HG03280 (cell line): ENCODE results near the gene ACP7.
"Not testable (repeated sequence)": the region's sequence is repeated elsewhere in the genome, so short reads cannot be mapped to it uniquely, and the experiment has no call there.

ENCODE experiments used
- ATAC-seq: cut with Tn5 transposase; IDR thresholded peaks from one replicate; pipeline ENCODE4 v1.9.1; 2021; ENCODE audit warnings: mild to moderate bottlenecking, moderate library complexity; ENCODE audit not compliant: unreplicated experiment

ACP7 gene

DNA sequence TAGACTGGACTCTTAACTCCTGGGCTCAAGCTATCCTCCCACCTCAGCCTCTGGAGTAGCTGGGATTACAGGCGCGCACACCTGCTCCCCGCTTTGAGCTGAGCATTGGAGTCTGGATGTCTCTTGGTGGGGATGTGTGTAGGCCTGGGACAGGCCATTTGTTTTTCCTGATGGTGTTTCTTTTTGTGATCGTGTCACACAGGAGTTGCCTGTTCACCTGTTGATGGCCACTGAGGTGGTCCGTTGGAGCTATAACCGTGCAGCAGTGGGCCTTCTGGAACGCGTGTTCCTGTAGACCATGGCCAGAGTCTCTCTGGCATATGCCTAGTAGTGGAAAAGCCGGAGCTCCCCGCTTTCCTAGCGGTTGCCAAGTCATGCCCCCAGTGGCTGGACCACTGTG, 44.9 kb downstream of the ACP7 start:
- ATAC-seq = no peak

DNA sequence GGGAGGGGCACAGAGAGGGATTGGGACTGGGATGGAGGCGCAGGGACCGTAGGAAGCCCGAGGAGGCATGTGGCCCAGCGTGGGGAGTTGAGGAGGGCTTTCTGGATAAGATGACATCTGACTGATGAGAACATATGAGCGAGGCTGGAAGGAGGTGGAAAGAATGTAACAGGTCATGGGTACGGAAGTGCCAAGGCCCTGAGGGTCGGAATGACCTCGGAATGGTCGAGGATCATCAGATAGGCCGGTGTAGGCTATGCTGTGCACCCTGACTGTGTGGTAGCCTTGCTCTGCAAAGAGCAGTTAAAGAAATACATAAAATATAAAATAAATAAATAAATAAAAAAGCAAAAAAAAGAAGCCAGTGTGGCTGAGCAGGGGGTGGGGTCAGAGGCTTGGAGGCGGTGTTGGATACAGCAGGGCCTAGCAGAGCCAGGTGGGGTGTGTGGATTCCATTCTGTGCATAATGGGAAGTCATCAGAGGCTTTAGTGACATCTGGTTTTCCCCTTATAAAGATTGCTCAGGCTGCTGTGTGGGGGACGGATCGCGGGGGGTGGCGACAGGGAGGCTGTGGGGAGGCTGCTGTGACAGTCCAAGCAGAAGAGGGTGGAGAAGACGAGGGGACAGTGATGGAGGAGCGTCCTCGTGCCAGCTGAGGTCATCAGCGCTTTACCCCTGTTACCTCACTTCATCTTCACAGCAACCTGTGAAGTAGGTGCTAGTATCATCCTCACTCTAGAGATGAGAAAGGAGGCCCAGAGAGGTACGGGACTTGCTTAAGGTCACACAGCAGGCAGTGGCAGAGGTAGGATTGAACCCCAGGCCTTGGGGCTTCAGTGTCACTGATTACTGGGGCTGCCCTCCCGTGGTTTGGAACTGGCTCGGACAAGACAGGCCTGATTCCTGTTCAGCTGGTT, 46.4 kb downstream of the ACP7 start:
- no peak for ATAC-seq

DNA sequence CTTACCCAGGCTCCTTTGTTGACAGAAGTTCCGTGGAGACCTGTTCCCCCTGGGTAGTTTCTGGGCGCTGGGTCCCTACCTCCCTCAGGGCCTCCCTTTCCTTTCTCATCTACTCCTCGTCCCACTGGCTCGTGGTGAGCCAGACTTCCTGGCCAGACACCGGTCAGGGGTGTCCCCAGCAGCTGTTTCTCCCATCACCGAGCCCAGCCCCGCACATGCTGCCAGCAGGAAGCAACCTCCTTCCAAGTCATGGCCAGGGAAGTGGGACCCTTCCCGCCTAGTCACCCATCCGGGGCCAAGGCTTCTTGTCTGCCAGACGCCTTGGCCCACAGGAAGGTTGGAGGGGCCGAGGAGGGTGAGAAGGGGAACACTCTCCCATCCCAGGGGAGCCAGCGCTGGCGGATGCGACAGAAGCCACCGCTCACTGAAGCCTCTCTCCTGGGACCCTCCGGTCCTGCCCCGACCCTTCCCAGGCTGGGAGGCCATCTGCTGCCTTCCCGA, 47.1 kb downstream of the ACP7 start:
- ATAC-seq = no peak

DNA sequence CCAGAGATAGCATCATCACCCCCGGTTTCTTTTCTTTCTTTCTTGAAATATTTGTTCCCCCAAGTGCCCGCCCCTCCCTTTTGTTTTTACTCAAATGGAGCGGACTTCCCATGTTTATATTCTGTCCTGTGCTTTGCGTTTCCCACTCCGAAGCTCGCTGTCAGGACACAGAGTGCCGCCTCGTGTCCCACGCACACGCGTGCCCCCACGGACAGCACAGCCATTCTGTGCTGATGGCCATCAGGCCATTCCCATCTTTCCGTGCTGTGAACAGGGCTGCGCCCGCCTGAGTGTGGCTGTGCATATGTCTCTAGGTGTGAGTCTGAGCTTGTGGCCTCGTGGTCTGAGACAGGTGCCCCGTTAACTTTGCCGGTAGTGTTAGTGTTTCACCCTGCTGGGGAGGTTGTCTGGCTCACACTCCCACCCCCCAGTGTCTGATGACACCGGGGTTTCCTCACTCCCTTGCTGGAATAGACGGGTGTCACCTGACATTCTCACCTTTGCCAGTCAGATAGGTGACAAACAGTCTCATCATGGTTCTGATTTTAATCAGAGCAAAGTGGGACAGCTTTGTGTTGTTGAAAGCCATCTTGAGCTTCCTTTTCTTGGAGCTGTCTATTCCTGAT, 48.3 kb downstream of the ACP7 start:
- no peak for ATAC-seq

GRCh38 chr19:39133431-39134270, 49.5 kb downstream of the ACP7 start:
- no peak for ATAC-seq

DNA sequence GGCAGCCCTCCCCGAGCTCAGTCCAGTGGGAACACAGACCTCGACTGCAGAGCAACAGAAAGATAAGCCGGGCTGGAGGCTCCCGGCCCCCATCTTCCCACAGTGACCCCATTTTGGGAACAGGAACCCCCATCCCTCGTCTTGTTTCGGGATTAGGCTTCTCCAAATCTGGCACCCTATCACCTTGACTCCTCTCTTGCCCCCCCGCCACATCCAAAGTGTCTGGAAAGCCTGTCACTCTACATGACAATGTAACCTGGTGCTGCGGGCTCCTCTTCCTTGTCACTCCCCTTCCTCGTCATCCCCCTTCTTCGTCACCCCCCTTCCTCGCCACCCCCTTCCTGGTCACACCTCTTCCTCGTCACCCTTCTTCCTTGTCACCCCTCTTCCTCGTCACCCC, 51.5 kb downstream of the ACP7 start:
- ATAC-seq = no peak

GRCh38 chr19:39136225-39136940, 52.2 kb downstream of the ACP7 start:
- ATAC-seq = no peak

- no peak for ATAC-seq
These were observed 53.0 kb downstream of the ACP7 start for GRCh38 chr19:39137131-39137530.

GRCh38 chr19:39138221-39139211, 54.3 kb downstream of the ACP7 start:
- no peak for ATAC-seq

- no peak for ATAC-seq
These were observed 55.2 kb downstream of the ACP7 start for GRCh38 chr19:39139305-39139874.

- no peak for ATAC-seq
These were observed 55.8 kb downstream of the ACP7 start for GRCh38 chr19:39139971-39140453.

DNA sequence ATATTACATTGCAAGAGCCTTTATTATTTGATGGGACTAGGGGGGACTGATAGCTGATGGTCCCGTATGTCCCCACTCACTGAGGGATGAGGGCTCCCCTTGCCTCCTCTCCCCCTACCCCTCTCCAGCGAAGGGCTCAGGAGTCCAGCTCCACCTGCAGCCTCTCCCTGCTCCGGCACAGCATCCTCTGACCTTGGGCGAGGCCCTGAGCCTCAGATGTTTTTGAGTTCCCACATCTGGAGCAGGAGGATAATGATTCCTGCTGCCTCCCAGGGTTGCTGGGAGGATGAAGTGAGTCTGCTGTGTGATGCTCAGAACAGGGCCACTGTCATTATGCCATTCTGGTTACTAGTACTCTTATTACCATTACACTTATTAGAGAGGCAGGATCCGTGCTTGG, 56.4 kb downstream of the ACP7 start:
- no peak for ATAC-seq

DNA sequence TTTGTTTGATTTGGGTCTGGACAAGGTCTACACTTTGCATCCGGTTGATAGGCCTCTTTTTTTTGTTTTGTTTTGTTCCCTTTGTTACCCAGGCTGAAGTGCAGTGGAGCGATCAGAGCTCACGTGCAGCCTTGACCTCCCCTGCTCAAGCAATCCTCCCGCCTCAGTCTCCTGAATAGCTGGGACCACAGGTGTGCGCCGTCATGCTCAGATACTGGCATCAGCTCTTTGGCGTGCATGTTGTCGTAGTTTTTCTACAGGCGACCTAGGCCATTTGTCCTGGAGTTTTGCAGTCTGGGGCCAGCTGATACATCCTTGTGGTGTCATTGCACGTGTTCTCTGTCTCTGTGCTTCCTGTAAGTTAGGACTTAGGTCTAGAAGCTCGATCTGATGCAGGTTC, 57.8 kb downstream of the ACP7 start:
- ATAC-seq = no peak

DNA sequence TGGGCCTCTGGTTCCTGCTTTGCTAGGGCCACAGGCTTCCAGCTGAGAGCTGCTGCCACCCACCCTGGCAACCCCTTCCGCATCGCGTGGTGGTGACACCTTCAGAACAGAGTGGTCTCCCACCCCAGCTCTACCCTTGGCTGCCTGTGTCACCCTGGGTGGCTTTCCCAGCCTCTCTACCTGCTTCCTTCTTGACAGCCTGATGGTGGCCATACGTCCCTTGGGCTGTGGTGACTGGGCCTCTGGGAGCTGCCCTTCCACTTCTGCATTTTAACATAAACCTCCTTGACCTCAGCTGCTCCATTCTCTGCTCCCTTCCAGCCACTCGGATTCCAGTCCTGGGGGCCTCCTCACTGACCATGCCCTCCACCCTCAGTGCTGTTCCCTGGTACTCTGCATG, 58.5 kb downstream of the ACP7 start:
- ATAC-seq = no peak

DNA sequence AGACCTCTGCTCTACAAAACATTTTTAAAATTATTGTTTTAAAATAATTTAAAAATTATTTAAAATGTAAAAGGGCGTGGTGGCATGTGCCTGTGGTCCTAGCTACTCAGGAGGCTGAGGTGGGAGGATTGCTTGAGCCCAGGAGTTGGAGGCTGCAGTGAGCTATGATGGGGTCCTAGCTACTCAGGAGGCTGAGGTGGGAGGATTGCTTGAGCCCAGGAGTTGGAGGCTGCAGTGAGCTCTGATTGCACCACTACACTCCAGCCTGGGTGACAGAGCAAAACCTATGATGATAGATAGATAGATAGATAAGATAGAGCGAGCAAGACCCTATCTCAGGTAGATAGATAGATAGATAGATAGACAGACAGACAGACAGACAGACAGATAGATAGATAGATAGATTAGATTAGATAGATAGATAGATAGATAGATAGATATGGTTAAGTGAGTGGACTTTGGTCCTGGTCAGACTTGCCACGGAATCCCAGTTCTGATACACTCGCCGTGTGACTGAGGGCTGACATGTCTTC, 59.7 kb downstream of the ACP7 start:
- ATAC-seq = not testable (repeated sequence)

DNA sequence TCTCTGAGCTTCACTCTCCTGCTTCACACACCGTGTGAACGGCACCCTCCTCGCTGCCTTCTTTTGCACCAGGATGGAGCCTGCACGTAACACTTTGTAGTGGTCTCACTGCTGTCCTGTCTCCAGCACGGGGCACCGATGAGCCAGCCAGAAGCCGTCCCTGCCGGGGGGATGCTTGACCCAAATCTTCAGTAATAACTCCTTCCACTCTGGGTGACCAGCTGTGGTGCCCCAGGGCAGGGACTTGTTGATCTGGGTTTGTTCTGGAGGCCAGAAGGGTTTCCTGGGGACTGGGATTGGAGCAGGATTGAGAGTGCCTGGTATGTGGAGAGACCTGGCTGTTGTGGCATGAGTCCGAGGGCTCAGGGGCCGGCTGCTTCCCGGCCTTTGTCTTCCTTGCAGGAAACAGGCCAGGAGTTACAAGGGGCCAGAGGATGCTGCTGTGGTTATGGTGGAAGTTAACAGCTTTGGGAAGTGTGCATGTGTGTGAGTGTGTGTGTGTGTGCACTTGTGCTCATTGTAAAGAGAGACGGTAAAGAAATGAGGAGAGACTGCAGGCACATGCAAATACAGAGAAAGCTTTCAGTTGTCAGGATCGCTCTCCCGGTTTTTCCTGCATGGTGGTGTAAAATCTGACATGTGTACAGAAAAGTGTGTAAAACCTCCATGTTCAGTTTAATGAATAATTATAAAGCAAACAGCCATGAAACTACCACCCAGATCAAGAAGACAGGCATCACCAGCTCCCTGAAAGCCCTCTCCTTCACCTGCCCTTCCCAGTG, 60.3 kb downstream of the ACP7 start:
- no peak for ATAC-seq

- ATAC-seq = no peak
These were observed 61.2 kb downstream of the ACP7 start for GRCh38 chr19:39145180-39145953.
